Stimulated activated CD8-positive, alpha-beta memory T cell treated with anti-CD3 and anti-CD28 coated beads, Interleukin-15, amount 100 ng/mL, for 24 hours (primary cell): Measurements from ENCODE around the gene SLC47A1.
"Not testable (repeated sequence)": the region's sequence is repeated elsewhere in the genome, so short reads cannot be mapped to it uniquely, and the experiment has no call there.

Experiments
- DNase-seq: peaks from one replicate; pipeline ENCODE4 v3.0.0-alpha.2; 2020; ENCODE audit warnings: low read depth

The SLC47A1 gene

GRCh38 chr17:19520641-19521040, 13.0 kb upstream of the SLC47A1 start:
- DNase-seq = no peak

GRCh38 chr17:19523690-19524089, 10.0 kb upstream of the SLC47A1 start:
- no peak for DNase-seq

- DNase-seq = not testable (repeated sequence)
Measured at GRCh38 chr17:19526950-19527349, 6.7 kb upstream of the SLC47A1 start.

- no peak for DNase-seq
Measured at GRCh38 chr17:19531780-19532501, 1.7 kb upstream of the SLC47A1 start.

- no peak for DNase-seq
Measured at GRCh38 chr17:19533036-19533717, 477 bp upstream of the SLC47A1 start.

- no peak for DNase-seq
Measured at GRCh38 chr17:19534562-19535149, 1.0 kb downstream of the SLC47A1 start.

GRCh38 chr17:19537111-19537510, 3.5 kb downstream of the SLC47A1 start:
- DNase-seq = no peak

GRCh38 chr17:19538095-19539039, 4.7 kb downstream of the SLC47A1 start:
- DNase-seq = no peak

- no peak for DNase-seq
Measured at GRCh38 chr17:19539040-19539399, 5.4 kb downstream of the SLC47A1 start.

- no peak for DNase-seq
Measured at GRCh38 chr17:19539841-19540311, 6.2 kb downstream of the SLC47A1 start.

GRCh38 chr17:19540706-19541370, 7.2 kb downstream of the SLC47A1 start:
- DNase-seq = no peak

- DNase-seq = no peak
Measured at GRCh38 chr17:19541445-19541844, 7.8 kb downstream of the SLC47A1 start.

GRCh38 chr17:19542247-19542646, 8.6 kb downstream of the SLC47A1 start:
- DNase-seq = no peak

GRCh38 chr17:19544366-19544765, 10.7 kb downstream of the SLC47A1 start:
- no peak for DNase-seq

GRCh38 chr17:19546289-19547065, 12.8 kb downstream of the SLC47A1 start:
- DNase-seq = no peak

- no peak for DNase-seq
Measured at GRCh38 chr17:19549746-19550623, 16.3 kb downstream of the SLC47A1 start.

GRCh38 chr17:19551165-19551564, 17.5 kb downstream of the SLC47A1 start:
- no peak for DNase-seq

GRCh38 chr17:19551591-19552148, 18.0 kb downstream of the SLC47A1 start:
- DNase-seq = no peak

GRCh38 chr17:19553036-19553435, 19.4 kb downstream of the SLC47A1 start:
- no peak for DNase-seq
